ENCODE data around the gene GTF2H2C.
"Not testable (repeated sequence)": the region's sequence is repeated elsewhere in the genome, so short reads cannot be mapped to it uniquely, and the experiment has no call there.

GTF2H2C gene

GRCh38 chr5:69530561-69531405 lies 29.2 kb upstream of the GTF2H2C start:
- DNase-seq (ENCODE audit: low spot score), result no peak
- TF ChIP-seq CTCF (conservative IDR thresholded peaks at IDR 0.05; ENCODE audit: low read depth), result no peak
- ChIA-PET POLR2A (ENCODE audit: low non-redundant PET) (no interaction called here), CTCF (interaction anchor here (0.6 to 0.8 kb wide), 2 partner anchors 100 to 264 kb away, joined by 3 read pairs; no protein-coding TSS in a partner anchor)
- no peak overlapping the region for H3K27ac ChIP-seq

GRCh38 chr5:69531406-69531801 lies 28.6 kb upstream of the GTF2H2C start:
- no peak for TF ChIP-seq CTCF (conservative IDR thresholded peaks at IDR 0.05; ENCODE audit: low read depth)
- CTCF ChIA-PET, result interaction anchor here (0.6 kb wide), 1 partner anchor 100 kb away, joined by 3 read pairs; no protein-coding TSS in a partner anchor
- POLR2A ChIA-PET (ENCODE audit: low non-redundant PET), result no interaction called here
- no peak for DNase-seq (ENCODE audit: low spot score)
- no peak overlapping the region for H3K27ac ChIP-seq

GRCh38 chr5:69537911-69538310 lies 22.1 kb upstream of the GTF2H2C start:
- CTCF ChIA-PET; DNase-seq (ENCODE audit: low spot score); POLR2A ChIA-PET (ENCODE audit: low non-redundant PET); H3K27ac ChIP-seq: not testable (repeated sequence)

- DNase-seq (ENCODE audit: low spot score); CTCF ChIA-PET; POLR2A ChIA-PET (ENCODE audit: low non-redundant PET); H3K27ac ChIP-seq: not testable (repeated sequence)
Measured at GRCh38 chr5:69538735-69539134, 21.3 kb upstream of the GTF2H2C start.

- POLR2A ChIA-PET (ENCODE audit: low non-redundant PET); DNase-seq (ENCODE audit: low spot score); CTCF ChIA-PET; H3K27ac ChIP-seq: not testable (repeated sequence)
Measured at GRCh38 chr5:69541347-69541746, 18.6 kb upstream of the GTF2H2C start.

GRCh38 chr5:69542838-69543618 lies 17.0 kb upstream of the GTF2H2C start:
- DNase-seq (ENCODE audit: low spot score); POLR2A ChIA-PET (ENCODE audit: low non-redundant PET); H3K27ac ChIP-seq; CTCF ChIA-PET: not testable (repeated sequence)

- POLR2A ChIA-PET (ENCODE audit: low non-redundant PET); DNase-seq (ENCODE audit: low spot score); CTCF ChIA-PET; H3K27ac ChIP-seq: not testable (repeated sequence)
Measured at GRCh38 chr5:69544602-69545001, 15.4 kb upstream of the GTF2H2C start.

GRCh38 chr5:69560587-69561431 lies 818 bp downstream of the GTF2H2C start:
- POLR2A ChIA-PET (ENCODE audit: low non-redundant PET); DNase-seq (ENCODE audit: low spot score); H3K27ac ChIP-seq; CTCF ChIA-PET: not testable (repeated sequence)

GRCh38 chr5:69566172-69566571 lies 6.2 kb downstream of the GTF2H2C start:
- POLR2A ChIA-PET (ENCODE audit: low non-redundant PET); DNase-seq (ENCODE audit: low spot score); CTCF ChIA-PET; H3K27ac ChIP-seq: not testable (repeated sequence)

GRCh38 chr5:69568072-69568471 lies 8.1 kb downstream of the GTF2H2C start:
- DNase-seq (ENCODE audit: low spot score); CTCF ChIA-PET; H3K27ac ChIP-seq; POLR2A ChIA-PET (ENCODE audit: low non-redundant PET): not testable (repeated sequence)

GRCh38 chr5:69583356-69583755 lies 23.4 kb downstream of the GTF2H2C start:
- H3K27ac ChIP-seq; CTCF ChIA-PET; POLR2A ChIA-PET (ENCODE audit: low non-redundant PET); DNase-seq (ENCODE audit: low spot score): not testable (repeated sequence)

GRCh38 chr5:69596114-69596840 lies 36.3 kb downstream of the GTF2H2C start:
- H3K27ac ChIP-seq; DNase-seq (ENCODE audit: low spot score); POLR2A ChIA-PET (ENCODE audit: low non-redundant PET); CTCF ChIA-PET: not testable (repeated sequence)

GRCh38 chr5:69601947-69602346 lies 42.0 kb downstream of the GTF2H2C start:
- POLR2A ChIA-PET (ENCODE audit: low non-redundant PET); CTCF ChIA-PET: not testable (repeated sequence)

GRCh38 chr5:69606839-69607238 lies 46.8 kb downstream of the GTF2H2C start:
- DNase-seq (ENCODE audit: low spot score); POLR2A ChIA-PET (ENCODE audit: low non-redundant PET); H3K27ac ChIP-seq; CTCF ChIA-PET: not testable (repeated sequence)

More at GRCh38 chr5:69601947-69602346, 42.0 kb downstream of the GTF2H2C start:
- DNase-seq (ENCODE audit: low spot score); H3K27ac ChIP-seq: not testable (repeated sequence)

Data from RWPE1 (cell line).